Upper lobe of left lung (tissue), 6 donors: Measurements from ENCODE around the gene DMWD. TPM values are rescaled to one million over a fixed set of nuclear protein-coding genes. Genes with fewer than 3 reads are reported as not detected.

Source experiments
- ATAC-seq, 2 donors: fragments of 200-7000 bp; cut with Tn5 transposase; one replicate each; pipeline ENCODE4 v1.9.1; 2022; ENCODE audit warnings: mild to moderate bottlenecking in 2 of 2, moderate library complexity in 2 of 2; ENCODE audit not compliant: low FRiP score in 2 of 2
- DNase-seq, 2 donors: peaks; one replicate each; pipeline ENCODE4 v3.0.0-alpha.2; 2019 to 2020
- H3K27ac ChIP-seq, 4 donors: fragments of 200-600 bp; sonication (generic); one replicate each; pipeline ENCODE4 v1.5.1; 2016 to 2019
- H3K27me3 ChIP-seq, 4 donors: fragments of 200-600 bp; sonication (generic); one replicate each; pipeline ENCODE4 v1.5.1; 2017 to 2019
- H3K36me3 ChIP-seq, 4 donors: fragments of 200-600 bp; sonication (generic); one replicate each; pipeline ENCODE4 v1.5.1; 2016 to 2019
- H3K4me1 ChIP-seq, 4 donors: fragments of 200-600 bp; sonication (generic); one replicate each; pipeline ENCODE4 v1.5.1; 2018 to 2019
- H3K4me3 ChIP-seq, 4 donors: fragments of 200-600 bp; sonication (generic); one replicate each; pipeline ENCODE4 v1.5.1; 2017 to 2019; ENCODE audit warnings: mild to moderate bottlenecking in 2 of 4, moderate library complexity in 1 of 4
- H3K9me3 ChIP-seq, 4 donors: fragments of 200-600 bp; sonication (generic); one replicate each; pipeline ENCODE4 v1.5.1; 2018 to 2019
- CTCF ChIP-seq, 6 experiments: fragments of 450-650 bp in 4 of 6; fragments of 200-600 bp in 2 of 6; sonication (generic) in 2 of 6; IDR thresholded peaks; one replicate each; pipeline ENCODE4 v1.5.1; 2016 to 2019; ENCODE audit warnings: antibody characterized with exemption in 6 of 6
- EP300 ChIP-seq, 4 donors: sonication (generic); formaldehyde crosslinking; IDR thresholded peaks; one replicate each; pipeline ENCODE4 v1.5.1; 2017; ENCODE audit warnings: antibody characterized with exemption in 4 of 4, control low read depth in 2 of 4
- POLR2A ChIP-seq, 4 donors: fragments of 450-650 bp; IDR thresholded peaks; one replicate each; pipeline ENCODE4 v1.5.1; 2016 to 2017; ENCODE audit warnings: antibody characterized with exemption in 4 of 4, mild to moderate bottlenecking in 2 of 4
- POLR2AphosphoS5 ChIP-seq, 2 donors: sonication (generic); formaldehyde crosslinking; IDR thresholded peaks; one replicate each; pipeline ENCODE4 v1.5.1; 2017; ENCODE audit warnings: antibody characterized with exemption in 2 of 2
- WGBS, 2 donors: methylation state at CpG; one replicate each; pipeline ENCODE4 v1.1.5; 2017 to 2018; 5-methylcytosine and 5-hydroxymethylcytosine counted together
- total RNA-seq, 6 donors: library from RNA; depleted of rRNA in 4 of 6; stranded (reverse); fragments of >200 nt in 4 of 6; gene quantifications; one replicate each; pipeline versions ENCODE4 v1.1.0 to v1.2.1, GENCODE V29; 2016 to 2021
- donor health status: DM: no; HTN: no; CAD: no; lungs with moderate emphysema.
- donor health status: DM: no; HTN: yes; CAD: no; lungs with severe emphysema.

The DMWD gene
- total RNA-seq, 6 donors from 2014 or later, result 29.4 to 109 (median 57.4) TPM

GRCh38 chr19:45766869-45767346 is 25.7 kb downstream of the DMWD start:
- peaks cover 30 to 70% (median 37%) of the 10 kb centered on the region in 4 donors for H3K4me1 ChIP-seq
- H3K27ac ChIP-seq, result peak overlapping the region; percentile 83 to 97 (median 95)
- TF ChIP-seq POLR2AphosphoS5 (IDR thresholded peaks at IDR 0.05), result no peak
- TF ChIP-seq POLR2A (IDR thresholded peaks at IDR 0.05), result no peak
- no peak for TF ChIP-seq EP300 (IDR thresholded peaks at IDR 0.05)
- TF ChIP-seq CTCF (IDR thresholded peaks at IDR 0.05), result no peak
- ATAC-seq (no peak), DNase-seq (peak in 1 of 2 donors; percentile 87)
- peaks cover 0 to 8% (median 0%) of the 10 kb centered on the region in 4 donors for H3K36me3 ChIP-seq
- H3K9me3 ChIP-seq, result no peaks in the 10 kb centered on the region
- H3K27me3 ChIP-seq, result peaks cover 0 to 3% (median 1%) of the 10 kb centered on the region in 4 donors
- H3K4me3 ChIP-seq, result peak overlapping the region; percentile 60 to 87 (median 82)
- WGBS, 2 donors, result 57 to 67% methylated on average over 22 to 24 of the region's 24 CpGs

GRCh38 chr19:45766296-45766868 is 26.3 kb downstream of the DMWD start:
- peaks cover 0 to 3% (median 1%) of the 10 kb centered on the region in 4 donors for H3K27me3 ChIP-seq
- peak overlapping the region in 3 of 4 donors; percentile 78 to 87 (median 86) for H3K4me3 ChIP-seq
- DNase-seq, result peak in 1 of 2 donors; percentile 74
- H3K36me3 ChIP-seq, result peaks cover 0 to 3% (median 0%) of the 10 kb centered on the region in 4 donors
- H3K27ac ChIP-seq, result peak overlapping the region; percentile 83 to 97 (median 95)
- peaks cover 30 to 70% (median 36%) of the 10 kb centered on the region in 4 donors for H3K4me1 ChIP-seq
- TF ChIP-seq POLR2AphosphoS5 (IDR thresholded peaks at IDR 0.05), result no peak
- no peak for TF ChIP-seq POLR2A (IDR thresholded peaks at IDR 0.05)
- TF ChIP-seq CTCF (IDR thresholded peaks at IDR 0.05), result no peak
- no peak for TF ChIP-seq EP300 (IDR thresholded peaks at IDR 0.05)
- no peaks in the 10 kb centered on the region for H3K9me3 ChIP-seq
- WGBS, 2 donors, result 78 to 100% methylated on average over 1 to 12 of the region's 17 CpGs
- ATAC-seq, result no peak

GRCh38 chr19:45765702-45766295 is 26.8 kb downstream of the DMWD start:
- H3K27ac ChIP-seq, result peak overlapping the region in 3 of 4 donors; percentile 95 to 97 (median 95)
- H3K27me3 ChIP-seq, result peaks cover 0 to 3% (median 1%) of the 10 kb centered on the region in 4 donors
- no peak overlapping the region for H3K4me3 ChIP-seq
- TF ChIP-seq EP300 (IDR thresholded peaks at IDR 0.05), result no peak
- TF ChIP-seq POLR2A (IDR thresholded peaks at IDR 0.05), result no peak
- TF ChIP-seq POLR2AphosphoS5 (IDR thresholded peaks at IDR 0.05), result no peak
- no peak for TF ChIP-seq CTCF (IDR thresholded peaks at IDR 0.05)
- DNase-seq (peak in 1 of 2 donors; percentile 78), ATAC-seq (no peak)
- H3K9me3 ChIP-seq, result no peaks in the 10 kb centered on the region
- peaks cover 26 to 65% (median 30%) of the 10 kb centered on the region in 4 donors for H3K4me1 ChIP-seq
- H3K36me3 ChIP-seq, result no peaks in the 10 kb centered on the region
- 82 to 84% methylated on average over 18 to 22 of the region's 23 CpGs for WGBS, 2 donors

- H3K36me3 ChIP-seq, result no peaks in the 10 kb centered on the region
- ATAC-seq, result no peak
- H3K9me3 ChIP-seq, result no peaks in the 10 kb centered on the region
- 53 to 60% methylated on average over 3 to 21 of the region's 21 CpGs for WGBS, 2 donors
- H3K4me3 ChIP-seq, result no peak overlapping the region
- TF ChIP-seq POLR2AphosphoS5 (IDR thresholded peaks at IDR 0.05), result no peak
- no peak for TF ChIP-seq POLR2A (IDR thresholded peaks at IDR 0.05)
- TF ChIP-seq CTCF (IDR thresholded peaks at IDR 0.05), result no peak
- no peak for TF ChIP-seq EP300 (IDR thresholded peaks at IDR 0.05)
- H3K4me1 ChIP-seq, result peaks cover 22 to 59% (median 27%) of the 10 kb centered on the region in 4 donors
- peak overlapping the region in 2 of 4 donors; percentile 95 to 97 for H3K27ac ChIP-seq
- no peak for DNase-seq
- peaks cover 0 to 3% (median 1%) of the 10 kb centered on the region in 4 donors for H3K27me3 ChIP-seq
These were observed 27.5 kb downstream of the DMWD start for GRCh38 chr19:45764945-45765701.
